ENCODE data around the gene DNASE1L3.

The DNASE1L3 gene

GRCh38 chr3:58256061-58256460, 45.3 kb upstream of the DNASE1L3 start:
- no peak overlapping the region for H2AFZ ChIP-seq (ENCODE audit: low read depth)
- no peaks in the 10 kb centered on the region for H3K4me1 ChIP-seq (ENCODE audit: low read depth, poor library complexity, severe bottlenecking)
- H3K4me3 ChIP-seq (IDR thresholded peaks at IDR 0.05; ENCODE audit: insufficient read depth, low read depth, low read length) = no peak overlapping the region
- no peak overlapping the region for H3K4me2 ChIP-seq
- H3K27ac ChIP-seq = no peak overlapping the region
- no peak for TF ChIP-seq CTCF (conservative IDR thresholded peaks at IDR 0.05; ENCODE audit: low read depth, low read length)
- H3K9ac ChIP-seq = no peak overlapping the region
- H3K27me3 ChIP-seq (ENCODE audit: insufficient read depth, low read depth) = no peaks in the 10 kb centered on the region
- H4K20me1 ChIP-seq (ENCODE audit: insufficient read depth) = no peaks in the 10 kb centered on the region
- no peaks in the 10 kb centered on the region for H3K79me2 ChIP-seq (ENCODE audit: insufficient read depth, low read depth)
- H3K36me3 ChIP-seq (ENCODE audit: insufficient read depth) = no peaks in the 10 kb centered on the region

DNA sequence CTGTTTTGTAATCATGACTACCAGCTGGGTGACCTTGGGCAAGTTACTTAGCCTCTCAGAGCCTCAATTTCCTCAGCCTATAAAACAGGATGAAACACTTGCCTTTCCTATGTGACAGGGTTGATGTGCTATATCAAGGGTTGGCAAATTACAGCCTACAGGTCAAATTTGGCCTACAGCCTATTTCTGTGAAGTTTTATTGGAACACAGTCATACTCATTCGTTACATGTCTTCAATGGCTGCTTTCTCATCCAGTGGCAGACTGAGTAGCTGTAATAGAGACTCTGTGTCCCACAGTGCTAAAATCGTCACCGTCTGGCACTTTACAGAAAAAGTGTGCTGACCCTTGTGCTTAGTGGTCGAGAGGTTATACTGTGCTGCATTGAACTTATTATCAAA, 43.4 kb upstream of the DNASE1L3 start:
- H3K4me2 ChIP-seq = no peak overlapping the region
- H2AFZ ChIP-seq (ENCODE audit: low read depth) = no peak overlapping the region
- no peaks in the 10 kb centered on the region for H4K20me1 ChIP-seq (ENCODE audit: insufficient read depth)
- TF ChIP-seq CTCF (conservative IDR thresholded peaks at IDR 0.05; ENCODE audit: low read depth, low read length) = no peak
- no peaks in the 10 kb centered on the region for H3K79me2 ChIP-seq (ENCODE audit: insufficient read depth, low read depth)
- H3K36me3 ChIP-seq (ENCODE audit: insufficient read depth) = no peaks in the 10 kb centered on the region
- H3K27ac ChIP-seq = no peak overlapping the region
- H3K4me1 ChIP-seq (ENCODE audit: low read depth, poor library complexity, severe bottlenecking) = no peaks in the 10 kb centered on the region
- H3K4me3 ChIP-seq (IDR thresholded peaks at IDR 0.05; ENCODE audit: insufficient read depth, low read depth, low read length) = no peak overlapping the region
- no peaks in the 10 kb centered on the region for H3K27me3 ChIP-seq (ENCODE audit: insufficient read depth, low read depth)
- H3K9ac ChIP-seq = no peak overlapping the region

- no peaks in the 10 kb centered on the region for H3K27me3 ChIP-seq (ENCODE audit: insufficient read depth, low read depth)
- H3K4me3 ChIP-seq (IDR thresholded peaks at IDR 0.05; ENCODE audit: insufficient read depth, low read depth, low read length) = no peak overlapping the region
- no peaks in the 10 kb centered on the region for H3K36me3 ChIP-seq (ENCODE audit: insufficient read depth)
- H3K27ac ChIP-seq = no peak overlapping the region
- H3K4me2 ChIP-seq = no peak overlapping the region
- TF ChIP-seq CTCF (conservative IDR thresholded peaks at IDR 0.05; ENCODE audit: low read depth, low read length) = no peak
- H4K20me1 ChIP-seq (ENCODE audit: insufficient read depth) = no peaks in the 10 kb centered on the region
- H3K9ac ChIP-seq = no peak overlapping the region
- H3K4me1 ChIP-seq (ENCODE audit: low read depth, poor library complexity, severe bottlenecking) = no peaks in the 10 kb centered on the region
- no peaks in the 10 kb centered on the region for H3K79me2 ChIP-seq (ENCODE audit: insufficient read depth, low read depth)
- no peak overlapping the region for H2AFZ ChIP-seq (ENCODE audit: low read depth)
Observed at GRCh38 chr3:58251631-58252035, 40.9 kb upstream of the DNASE1L3 start.

DNA sequence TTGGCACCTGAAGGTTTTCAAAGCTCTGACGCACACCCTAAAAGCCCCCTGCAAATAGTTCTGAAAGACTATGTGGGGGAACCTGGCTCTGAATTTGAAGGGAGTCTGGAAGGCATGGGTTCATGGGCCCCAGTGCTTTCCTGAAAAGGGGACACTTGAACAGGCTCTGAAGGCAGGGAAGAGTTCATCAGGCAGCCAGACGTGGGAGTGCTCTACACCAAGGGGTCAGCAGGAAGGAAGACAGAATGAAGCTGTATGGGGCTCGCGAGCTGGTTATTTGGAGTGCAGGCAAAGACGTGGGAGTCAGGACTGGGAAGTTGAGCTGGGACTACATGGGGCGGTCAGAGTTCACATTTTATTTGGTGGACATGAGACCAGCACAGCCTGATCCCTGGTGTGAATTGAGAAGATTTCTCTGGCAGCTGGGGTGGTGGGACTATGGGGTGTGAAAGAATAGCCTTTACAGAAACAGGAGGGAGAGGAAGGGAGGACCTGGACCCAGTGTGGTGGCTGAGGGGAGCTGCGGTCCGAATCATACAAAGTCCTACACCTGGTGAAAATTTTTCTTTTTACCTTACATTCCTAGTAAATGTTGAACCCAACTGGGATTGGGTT, 39.4 kb upstream of the DNASE1L3 start:
- no peaks in the 10 kb centered on the region for H3K4me1 ChIP-seq (ENCODE audit: low read depth, poor library complexity, severe bottlenecking)
- no peak for TF ChIP-seq CTCF (conservative IDR thresholded peaks at IDR 0.05; ENCODE audit: low read depth, low read length)
- no peaks in the 10 kb centered on the region for H4K20me1 ChIP-seq (ENCODE audit: insufficient read depth)
- H3K4me3 ChIP-seq (IDR thresholded peaks at IDR 0.05; ENCODE audit: insufficient read depth, low read depth, low read length) = no peak overlapping the region
- H3K27me3 ChIP-seq (ENCODE audit: insufficient read depth, low read depth) = no peaks in the 10 kb centered on the region
- no peaks in the 10 kb centered on the region for H3K36me3 ChIP-seq (ENCODE audit: insufficient read depth)
- H3K9ac ChIP-seq = no peak overlapping the region
- H3K79me2 ChIP-seq (ENCODE audit: insufficient read depth, low read depth) = no peaks in the 10 kb centered on the region
- no peak overlapping the region for H3K4me2 ChIP-seq
- no peak overlapping the region for H3K27ac ChIP-seq
- H2AFZ ChIP-seq (ENCODE audit: low read depth) = no peak overlapping the region

Data from KMS-11 (cell line).